SU-DHL-6 (cell line): ENCODE results near the gene CD300H.
"Not testable (repeated sequence)": the region's sequence is repeated elsewhere in the genome, so short reads cannot be mapped to it uniquely, and the experiment has no call there.

Experiments used
- H2AFZ ChIP-seq: fragments of 200-600 bp; sonication (generic); 2 replicates; pipeline ENCODE4 v1.6.1; 2014; ENCODE audit warnings: low read depth, mild to moderate bottlenecking, moderate library complexity, mixed read lengths, antibody characterized with exemption, low read length; ENCODE audit not compliant: severe bottlenecking
- H3F3A ChIP-seq: fragments of 200-600 bp; shearing (Covaris generic); 2 replicates; pipeline ENCODE4 v1.6.0; 2016; ENCODE audit warnings: antibody characterized with exemption, mild to moderate bottlenecking; ENCODE audit not compliant: insufficient read depth
- H3K27ac ChIP-seq: fragments of 200-600 bp; sonication (generic); 2 replicates; pipeline ENCODE4 v1.5.1; 2016; ENCODE audit warnings: low read depth, mild to moderate bottlenecking, low read length, moderate library complexity, mixed read lengths
- H3K27me3 ChIP-seq: fragments of 200-600 bp; sonication (generic), shearing (Covaris generic); 2 replicates; pipeline ENCODE4 v1.6.0; 2014; ENCODE audit warnings: mild to moderate bottlenecking, low read length
- H3K36me3 ChIP-seq: fragments of 200-600 bp; sonication (generic); 2 replicates; pipeline ENCODE4 v1.6.1; 2014; ENCODE audit warnings: mild to moderate bottlenecking, low read length, mixed read lengths
- H3K4me2 ChIP-seq: fragments of 300-600, 200-600 bp; shearing (Covaris generic), sonication (generic); 2 replicates; pipeline ENCODE4 v1.6.0; 2014; ENCODE audit warnings: low read length, low read depth, mild to moderate bottlenecking; ENCODE audit not compliant: poor library complexity, severe bottlenecking
- H3K4me3 ChIP-seq: fragments of 200-600 bp; sonication (generic); 2 replicates; pipeline ENCODE4 v1.5.1; 2014; ENCODE audit warnings: antibody characterized with exemption, low read length, mild to moderate bottlenecking, mixed read lengths; ENCODE audit not compliant: insufficient read depth, poor library complexity, severe bottlenecking
- H3K79me2 ChIP-seq: fragments of 200-600 bp; sonication (generic); 2 replicates; pipeline ENCODE4 v1.6.1; 2014; ENCODE audit warnings: mild to moderate bottlenecking, low read length, moderate library complexity; ENCODE audit not compliant: insufficient read depth
- H3K9ac ChIP-seq: fragments of 200-600 bp; sonication (generic); 2 replicates; pipeline ENCODE4 v1.7.0; 2014; ENCODE audit warnings: mild to moderate bottlenecking, low read length
- H3K9me2 ChIP-seq: fragments of 200-600 bp; sonication (generic); replicated peaks from 2 replicates; pipeline ENCODE4 v1.6.1; 2014; ENCODE audit warnings: low read length; ENCODE audit not compliant: insufficient read depth
- H3K9me3 ChIP-seq: fragments of 200-600 bp; sonication (generic); 2 replicates; pipeline ENCODE4 v1.6.1; 2014; ENCODE audit warnings: low read length, mixed read lengths; ENCODE audit not compliant: insufficient read depth
- H4K20me1 ChIP-seq: fragments of 200-600 bp; sonication (generic); 2 replicates; pipeline ENCODE4 v1.6.1; 2014; ENCODE audit warnings: low read depth, mild to moderate bottlenecking, antibody characterized with exemption, low read length, moderate library complexity, mixed read lengths
- EZH2phosphoT487 ChIP-seq: fragments of 200-600 bp; sonication (generic), shearing (Covaris generic); conservative IDR thresholded peaks from 2 replicates; pipeline ENCODE4 v1.6.1; 2018; ENCODE audit warnings: mild to moderate bottlenecking, antibody characterized with exemption, low read length, moderate library complexity, mixed read lengths
- TF ChIP-seq, protein P1 (sequence below): fragments of 200-600 bp; sonication (generic); IDR thresholded peaks from one replicate; pipeline ENCODE4 v1.5.1; 2017; ENCODE audit warnings: antibody characterized with exemption, mild to moderate bottlenecking, low read length, moderate library complexity; ENCODE audit not compliant: insufficient read depth, poor library complexity, severe bottlenecking

CD300H gene

DNA sequence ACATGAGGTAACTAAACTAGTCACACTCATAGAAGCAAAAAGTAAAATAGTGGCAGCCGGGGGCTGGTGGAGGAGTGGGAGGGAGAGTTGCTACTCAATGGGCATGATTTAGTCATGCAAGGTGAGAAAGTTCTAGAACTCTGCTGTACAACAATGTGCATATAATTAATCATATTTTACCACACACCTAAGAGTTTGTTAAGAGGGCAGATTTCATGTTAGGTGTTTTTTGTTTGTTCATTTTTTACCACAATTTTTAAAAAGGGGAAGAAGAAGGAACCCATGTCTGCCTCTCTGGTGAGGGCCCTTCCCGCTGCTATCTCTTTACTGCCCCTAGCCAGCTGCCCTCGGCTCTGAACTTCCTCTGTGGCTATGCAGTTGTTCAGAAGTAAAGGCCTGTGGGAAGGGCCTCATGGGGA, 47.3 kb downstream of the CD300H start:
- Histone ChIP-seq H3K27me3 (no peaks in the 10 kb centered on the region), H3K4me3 (no peak overlapping the region), H4K20me1 (no peaks in the 10 kb centered on the region), H3K36me3 (no peaks in the 10 kb centered on the region), H3K79me2 (no peaks in the 10 kb centered on the region), H3K27ac (no peak overlapping the region), H3K9me3 (peaks cover 5% of the 10 kb centered on the region; the same call in 1 of the 2 replicates), H3F3A (no peaks in the 10 kb centered on the region), H3K9me2 (no peaks in the 10 kb centered on the region), H2AFZ (no peak overlapping the region), H3K4me2 (no peak overlapping the region), H3K9ac (no peak overlapping the region)
- TF ChIP-seq EZH2phosphoT487 = no peak
- TF ChIP-seq, protein P1, sequence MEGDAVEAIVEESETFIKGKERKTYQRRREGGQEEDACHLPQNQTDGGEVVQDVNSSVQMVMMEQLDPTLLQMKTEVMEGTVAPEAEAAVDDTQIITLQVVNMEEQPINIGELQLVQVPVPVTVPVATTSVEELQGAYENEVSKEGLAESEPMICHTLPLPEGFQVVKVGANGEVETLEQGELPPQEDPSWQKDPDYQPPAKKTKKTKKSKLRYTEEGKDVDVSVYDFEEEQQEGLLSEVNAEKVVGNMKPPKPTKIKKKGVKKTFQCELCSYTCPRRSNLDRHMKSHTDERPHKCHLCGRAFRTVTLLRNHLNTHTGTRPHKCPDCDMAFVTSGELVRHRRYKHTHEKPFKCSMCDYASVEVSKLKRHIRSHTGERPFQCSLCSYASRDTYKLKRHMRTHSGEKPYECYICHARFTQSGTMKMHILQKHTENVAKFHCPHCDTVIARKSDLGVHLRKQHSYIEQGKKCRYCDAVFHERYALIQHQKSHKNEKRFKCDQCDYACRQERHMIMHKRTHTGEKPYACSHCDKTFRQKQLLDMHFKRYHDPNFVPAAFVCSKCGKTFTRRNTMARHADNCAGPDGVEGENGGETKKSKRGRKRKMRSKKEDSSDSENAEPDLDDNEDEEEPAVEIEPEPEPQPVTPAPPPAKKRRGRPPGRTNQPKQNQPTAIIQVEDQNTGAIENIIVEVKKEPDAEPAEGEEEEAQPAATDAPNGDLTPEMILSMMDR = no peak

DNA sequence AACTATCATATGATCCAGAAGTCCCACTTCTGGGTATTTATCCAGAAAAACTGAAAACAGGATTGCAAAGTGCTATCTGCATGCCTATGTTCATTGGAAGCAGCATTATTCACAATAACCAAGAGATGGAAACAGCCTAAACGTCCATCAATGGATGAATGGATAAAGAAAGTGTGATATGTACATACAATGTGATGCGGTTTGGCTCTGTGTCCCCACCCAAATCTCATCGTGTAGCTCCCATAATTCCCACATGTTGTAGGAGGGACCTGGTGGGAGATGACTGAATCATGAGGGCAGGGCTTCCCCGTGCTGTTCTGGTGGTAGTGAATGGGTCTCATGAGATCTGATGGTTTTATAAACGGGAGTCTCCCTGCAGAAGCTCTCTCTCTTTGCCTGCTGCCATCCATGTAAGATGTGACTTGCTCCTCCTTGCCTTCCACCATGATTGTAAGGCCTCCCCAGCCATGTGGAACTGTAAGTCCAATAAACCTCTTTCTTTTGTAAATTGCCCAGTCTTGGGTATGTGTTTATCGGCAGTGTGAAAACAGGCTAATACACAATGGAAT, 48.8 kb downstream of the CD300H start:
- H3K27me3 ChIP-seq, H3K9me2 ChIP-seq, H2AFZ ChIP-seq, H3K4me2 ChIP-seq, H3K36me3 ChIP-seq, H3F3A ChIP-seq, H3K27ac ChIP-seq, H3K4me3 ChIP-seq, H4K20me1 ChIP-seq, H3K79me2 ChIP-seq, H3K9ac ChIP-seq: not testable (repeated sequence)
- H3K9me3 ChIP-seq = peaks cover 18% of the 10 kb centered on the region; the same call in 1 of the 2 replicates

- H3K9me2 ChIP-seq = no peaks in the 10 kb centered on the region
- H3K36me3 ChIP-seq = no peaks in the 10 kb centered on the region
- H3F3A ChIP-seq = peaks cover 6% of the 10 kb centered on the region; the same call in 1 of the 2 replicates
- no peaks in the 10 kb centered on the region for H4K20me1 ChIP-seq
- H3K9me3 ChIP-seq = peaks cover 18% of the 10 kb centered on the region; the same call in 1 of the 2 replicates
- H3K27ac ChIP-seq = no peak overlapping the region
- H3K4me2 ChIP-seq = no peak overlapping the region
- H3K27me3 ChIP-seq = no peaks in the 10 kb centered on the region
- no peak overlapping the region for H2AFZ ChIP-seq
- H3K4me3 ChIP-seq = no peak overlapping the region
- no peak for TF ChIP-seq EZH2phosphoT487
- TF ChIP-seq, protein P1 = no peak
- no peaks in the 10 kb centered on the region for H3K79me2 ChIP-seq
- no peak overlapping the region for H3K9ac ChIP-seq
These were observed 50.6 kb downstream of the CD300H start for GRCh38 chr17:74516561-74517328.

- no peak overlapping the region for H2AFZ ChIP-seq
- H3F3A ChIP-seq = peaks cover 6% of the 10 kb centered on the region; the same call in 1 of the 2 replicates
- no peaks in the 10 kb centered on the region for H3K27me3 ChIP-seq
- TF ChIP-seq, protein P1 = no peak
- no peak for TF ChIP-seq EZH2phosphoT487
- H3K9me3 ChIP-seq = peaks cover 18% of the 10 kb centered on the region; the same call in 1 of the 2 replicates
- H3K36me3 ChIP-seq = no peaks in the 10 kb centered on the region
- no peak overlapping the region for H3K4me2 ChIP-seq
- H3K4me3 ChIP-seq = no peak overlapping the region
- no peaks in the 10 kb centered on the region for H4K20me1 ChIP-seq
- H3K9me2 ChIP-seq = no peaks in the 10 kb centered on the region
- no peak overlapping the region for H3K27ac ChIP-seq
- no peak overlapping the region for H3K9ac ChIP-seq
- H3K79me2 ChIP-seq = no peaks in the 10 kb centered on the region
These were observed 51.4 kb downstream of the CD300H start for GRCh38 chr17:74515941-74516340.
